Medulla oblongata (tissue), 1 donor: ENCODE measurements around the gene CNRIP1.

ENCODE experiments used
- DNase-seq: peaks from one replicate; pipeline ENCODE4 v3.0.0-alpha.2; 2015; ENCODE audit errors: extremely low spot score

Gene CNRIP1

GRCh38 chr2:68251187-68251854 lies 68.4 kb downstream of the CNRIP1 start:
- DNase-seq, result peak; percentile 81

DNA sequence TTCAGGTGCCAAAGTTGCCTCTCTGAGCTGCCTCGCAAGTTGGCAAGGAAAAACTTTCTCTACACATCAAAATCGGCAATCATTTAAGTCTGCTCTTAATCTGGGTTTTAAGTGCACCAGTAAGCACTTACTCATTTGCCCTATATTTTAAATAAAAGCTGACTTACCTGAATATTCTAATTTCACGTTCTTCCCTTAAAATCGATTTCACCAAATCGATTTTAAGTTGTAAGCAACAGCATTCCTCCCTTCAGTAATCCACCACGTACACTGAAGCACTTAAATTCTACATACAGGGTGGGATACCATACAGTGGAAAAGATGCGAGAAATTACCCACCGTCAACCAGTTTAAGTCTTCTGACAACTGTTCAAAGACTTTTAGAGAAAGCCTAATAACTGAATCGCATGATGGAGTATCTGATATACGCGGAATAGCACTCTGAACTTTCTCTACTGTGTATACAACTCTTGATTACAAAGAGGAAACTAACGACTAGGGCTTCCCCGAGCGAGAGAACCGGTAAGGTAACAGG lies 69.0 kb downstream of the CNRIP1 start:
- DNase-seq, result no peak

DNA sequence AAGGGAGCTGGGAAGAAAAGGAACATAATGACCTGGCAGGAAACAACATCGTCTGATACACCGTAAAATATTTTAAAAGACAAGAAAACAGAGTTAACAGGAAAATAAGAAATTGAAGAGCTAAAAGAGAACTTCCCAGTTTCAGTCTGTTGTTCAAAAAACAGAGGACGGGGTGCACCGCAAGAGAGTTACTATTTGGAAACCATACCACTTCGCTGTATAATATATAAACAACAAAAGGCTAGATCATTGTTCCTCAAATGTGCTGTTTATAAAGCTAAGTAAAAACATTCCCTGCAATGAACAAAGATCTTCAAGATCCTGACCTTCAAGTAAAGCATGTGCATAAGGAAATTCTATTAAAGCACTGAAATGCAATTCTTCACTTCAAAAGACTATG lies 69.6 kb downstream of the CNRIP1 start:
- no peak for DNase-seq

GRCh38 chr2:68248806-68249205 lies 70.9 kb downstream of the CNRIP1 start:
- no peak for DNase-seq

DNA sequence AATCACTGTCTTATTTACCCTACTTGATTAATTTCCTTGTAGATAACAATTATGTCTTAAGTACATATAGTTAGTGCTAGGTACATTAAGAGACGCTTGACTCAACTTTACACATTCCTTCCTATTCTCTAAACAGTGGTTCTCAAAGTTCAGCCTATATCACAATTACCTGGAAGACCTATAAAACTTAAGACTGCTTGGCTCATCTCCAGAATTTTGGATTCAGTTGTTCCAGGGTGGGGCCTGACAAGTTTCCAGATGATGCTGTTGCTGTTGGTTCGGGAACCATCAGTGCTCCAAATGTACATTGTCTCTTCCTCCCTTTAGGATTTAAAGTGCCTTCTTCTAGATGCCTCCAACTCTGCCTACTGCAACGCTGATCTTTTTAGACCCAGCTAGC lies 71.4 kb downstream of the CNRIP1 start:
- DNase-seq, result no peak

- no peak for DNase-seq
These were observed 73.4 kb downstream of the CNRIP1 start for GRCh38 chr2:68246396-68246795.

GRCh38 chr2:68245672-68246071 lies 74.1 kb downstream of the CNRIP1 start:
- DNase-seq, result no peak

- no peak for DNase-seq
These were observed 74.7 kb downstream of the CNRIP1 start for GRCh38 chr2:68245066-68245465.

GRCh38 chr2:68244456-68244855 lies 75.3 kb downstream of the CNRIP1 start:
- no peak for DNase-seq
